H1 (cell line): ENCODE data around the gene NID2. TPM values are rescaled to one million over a fixed set of nuclear protein-coding genes. Genes with fewer than 3 reads are reported as not detected.

Source experiments
- JUN ChIP-seq: IDR thresholded peaks from 2 replicates; pipeline ENCODE4 v1.6.1; 2011; ENCODE audit warnings: low read depth, mild to moderate bottlenecking, improper control_type of control experiment, low read length
- NRF1 ChIP-seq: IDR thresholded peaks from 2 replicates; pipeline ENCODE4 v1.6.1; 2011; ENCODE audit warnings: mild to moderate bottlenecking, low read depth, low read length, improper control_type of control experiment
- polyA plus RNA-seq, 7 experiments: library from polyadenylated mRNA; depleted of rRNA in 3 of 7; stranded (reverse) in 5 of 7; unstranded in 2 of 7; fragments of >200 nt in 5 of 7; fragments of 200-250 nt in 2 of 7; gene quantifications; 1 replicate in 5 of 7; 2 replicates in 1 of 7; 4 replicates in 1 of 7; pipeline versions ENCODE4 v1.2.1 to v1.2.3, GENCODE V29; 2011 to 2013; ENCODE audit warnings: missing spikeins in 2 of 7, mixed read lengths in 2 of 7
- total RNA-seq: library from RNA; stranded (reverse); fragmentation: NEBNext Ultra II Directional; extraction: Animal tissue kit (Norgen Biotek cat#: 25700); gene quantifications from 2 replicates; pipeline ENCODE4 v1.2.1, GENCODE V29; 2021

NID2 gene
- total and polyA plus RNA-seq, 2 of the 8 experiments (the other 6 are each of a cell fraction or from before 2014, with no cell fraction given): 6.1 to 12.6 TPM

DNA sequence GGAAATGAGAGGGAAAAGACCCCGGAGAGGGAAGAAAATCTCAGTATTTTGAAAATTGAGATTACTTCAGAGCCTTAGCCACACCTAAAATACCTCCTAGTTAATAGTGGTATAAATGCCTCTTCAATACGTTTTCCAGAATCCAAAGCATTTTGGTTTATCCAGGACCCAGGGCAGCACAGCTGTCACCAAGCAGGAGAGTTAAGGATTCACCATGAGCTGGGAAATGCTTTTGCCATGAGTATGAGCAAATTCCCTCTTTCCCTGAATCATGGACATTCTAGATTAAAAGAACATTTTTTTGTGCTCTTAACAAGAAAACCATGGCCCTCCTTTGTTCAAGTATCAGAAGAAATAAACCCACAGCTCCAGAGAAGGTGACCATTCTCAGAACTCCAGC, 101.3 kb downstream of the NID2 start (continued):
- TF ChIP-seq JUN (no peak), NRF1 (no peak)
